Mucosa of descending colon (tissue), 3 donors: Measurements from ENCODE around the gene ARFGAP3. TPM values are rescaled to one million over a fixed set of nuclear protein-coding genes. Genes with fewer than 3 reads are reported as not detected.

Source experiments
- ATAC-seq: fragments of 200-7000 bp; cut with Tn5 transposase; one replicate; pipeline ENCODE4 v1.9.1; 2020; ENCODE audit warnings: mild to moderate bottlenecking, moderate library complexity
- DNase-seq, 3 donors: peaks; one replicate each; pipeline ENCODE4 v3.0.0-alpha.2; 2020
- H3K36me3 ChIP-seq: fragments of 200-600 bp; one replicate; pipeline ENCODE4 v1.8.0; 2021; ENCODE audit warnings: low read depth, mild to moderate bottlenecking
- H3K4me1 ChIP-seq: fragments of 200-600 bp; one replicate; pipeline ENCODE4 v1.8.0; 2021; ENCODE audit warnings: low read depth, mild to moderate bottlenecking
- H3K4me3 ChIP-seq: fragments of 200-600 bp; one replicate; pipeline ENCODE4 v1.8.0; 2021; ENCODE audit warnings: mild to moderate bottlenecking
- H3K9me3 ChIP-seq: fragments of 200-600 bp; one replicate; pipeline ENCODE4 v1.8.0; 2021; ENCODE audit warnings: mild to moderate bottlenecking
- CTCF ChIP-seq: fragments of 200-600 bp; IDR thresholded peaks from one replicate; pipeline ENCODE4 v1.8.0; 2022; ENCODE audit warnings: antibody characterized with exemption, mild to moderate bottlenecking
- intact Hi-C, 2 donors: fragments of 100-400 bp; cut with DNase I in 1 of 2; cut with micrococcal nuclease in 1 of 2; formaldehyde crosslinking; loops; one replicate each; pipeline versions ENCODE4 v1.11.0 to v1.11.1; 2022; cut with DNase I, micrococcal nuclease
- total RNA-seq, 3 donors: library from RNA; stranded (reverse); fragmentation: NEBNext Ultra II Directional in 2 of 3; extraction: Animal tissue kit (Norgen Biotek cat#: 25700) in 2 of 3; gene quantifications; one replicate each; pipeline versions ENCODE4 v1.2.1 to v1.2.4, GENCODE V29; 2021 to 2023
- donor health status: DM: no; HTN: no; CAD: no; lungs with moderate emphysema.
- donor health status: DM: no; HTN: no; CAD: no.
- donor health status: DM: no; HTN: yes; CAD: no.

Gene ARFGAP3
- total RNA-seq, 3 donors from 2014 or later, result 20.0 to 41.3 (median 34.3) TPM

GRCh38 chr22:42860968-42861367, 3.9 kb upstream of the ARFGAP3 start:
- no peak for DNase-seq
- no peaks in the 10 kb centered on the region for H3K9me3 ChIP-seq
- no peak overlapping the region for H3K4me3 ChIP-seq
- H3K4me1 ChIP-seq, result no peaks in the 10 kb centered on the region
- no peak for TF ChIP-seq CTCF
- H3K36me3 ChIP-seq, result no peaks in the 10 kb centered on the region
- ATAC-seq, result no peak
- intact Hi-C loops, result no loop called here

- H3K4me3 ChIP-seq, result peak overlapping the region; percentile 81
- ATAC-seq, result peak; percentile 1
- intact Hi-C loops, result no loop called here
Observed at GRCh38 chr22:42857845-42858481, 890 bp upstream of the ARFGAP3 start.

GRCh38 chr22:42856179-42856864, 751 bp downstream of the ARFGAP3 start:
- ATAC-seq, result peak; percentile 14
- H3K4me1 ChIP-seq, result peaks cover 17% of the 10 kb centered on the region
- intact Hi-C loops, result no loop called here
- TF ChIP-seq CTCF, result no peak
- no peaks in the 10 kb centered on the region for H3K9me3 ChIP-seq
- DNase-seq, result peak; percentile 57 to 78 (median 68)
- H3K4me3 ChIP-seq, result peak overlapping the region; percentile 81
- no peaks in the 10 kb centered on the region for H3K36me3 ChIP-seq

More at GRCh38 chr22:42857845-42858481, 890 bp upstream of the ARFGAP3 start:
- peak in 1 of 3 donors; percentile 22 for DNase-seq
- no peak for TF ChIP-seq CTCF
- Histone ChIP-seq H3K4me1 (peaks cover 17% of the 10 kb centered on the region), H3K9me3 (no peaks in the 10 kb centered on the region), H3K36me3 (no peaks in the 10 kb centered on the region)

- DNase-seq (no peak), ATAC-seq (no peak)
- H3K36me3 ChIP-seq, result no peaks in the 10 kb centered on the region
- H3K9me3 ChIP-seq, result no peaks in the 10 kb centered on the region
- no peak for TF ChIP-seq CTCF
- peaks cover 17% of the 10 kb centered on the region for H3K4me1 ChIP-seq
- intact Hi-C loops, result no loop called here
- H3K4me3 ChIP-seq, result no peak overlapping the region
Observed at GRCh38 chr22:42855721-42856120, 1.4 kb downstream of the ARFGAP3 start.

GRCh38 chr22:42855211-42855610, 1.9 kb downstream of the ARFGAP3 start:
- intact Hi-C loops, result no loop called here
- TF ChIP-seq CTCF, result no peak
- H3K9me3 ChIP-seq, result no peaks in the 10 kb centered on the region
- DNase-seq (no peak), ATAC-seq (no peak)
- H3K36me3 ChIP-seq, result no peaks in the 10 kb centered on the region
- no peak overlapping the region for H3K4me3 ChIP-seq
- H3K4me1 ChIP-seq, result peaks cover 17% of the 10 kb centered on the region
